GF-D8 (cell line): Measurements from ENCODE around the gene TTLL5.
"Not testable (repeated sequence)": the region's sequence is repeated elsewhere in the genome, so short reads cannot be mapped to it uniquely, and the experiment has no call there.

ENCODE experiments used
- DNase-seq: peaks from one replicate; lab custom pipeline; 2025; lab: John Stamatoyannopoulos, UW

The TTLL5 gene

DNA sequence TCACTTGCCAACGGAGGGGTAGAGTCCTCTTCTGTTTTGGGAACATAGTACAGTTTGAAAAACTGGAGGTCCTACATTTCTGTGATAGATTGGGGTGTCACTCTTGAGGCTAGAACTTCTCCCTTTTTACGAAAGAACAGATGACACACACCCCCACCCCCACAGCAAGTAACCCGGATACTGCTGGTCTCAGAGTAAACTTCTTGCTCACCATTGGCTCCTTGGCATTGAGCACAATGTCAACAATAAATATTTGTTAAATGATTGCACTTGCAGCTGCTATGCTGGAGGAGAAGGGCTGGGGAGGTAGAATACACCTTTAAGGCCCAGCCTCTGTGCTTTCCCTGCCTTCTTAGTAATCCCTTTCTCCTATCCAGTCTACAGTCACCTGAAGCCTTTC, 170.9 kb downstream of the TTLL5 start:
- DNase-seq, result no peak

DNA sequence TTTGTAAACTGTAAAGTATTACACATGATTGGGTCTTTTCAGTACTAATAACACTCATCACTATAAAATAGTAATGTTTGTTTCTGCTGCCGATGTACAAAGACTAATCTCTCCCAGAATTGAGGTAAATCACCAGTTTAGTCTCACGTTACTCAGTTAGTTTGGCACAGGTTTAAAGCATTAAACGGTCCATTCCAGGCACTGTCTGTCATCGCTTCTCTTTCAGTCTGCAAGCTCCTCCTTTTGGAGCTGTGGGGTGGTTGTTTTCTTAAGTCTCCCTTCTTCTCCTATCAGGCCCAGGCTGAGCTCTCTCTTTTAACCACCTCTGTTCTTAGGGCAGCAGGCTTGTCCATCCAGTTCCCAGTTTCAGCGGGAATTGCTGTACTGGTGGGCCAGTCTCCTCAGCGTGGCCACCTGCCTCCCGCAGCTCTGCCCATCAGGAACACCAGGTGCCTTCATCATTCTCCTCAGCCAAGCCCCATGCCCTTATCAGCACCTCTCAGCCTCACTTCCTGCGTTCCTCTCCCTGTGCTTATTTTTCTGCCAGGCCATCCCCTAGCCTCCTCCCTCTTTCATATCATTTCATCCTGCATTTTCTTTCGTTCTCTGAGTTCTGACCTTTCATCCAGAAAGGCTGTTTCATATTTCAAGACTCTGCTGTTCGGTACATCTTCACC, 171.7 kb downstream of the TTLL5 start:
- DNase-seq, result no peak

DNA sequence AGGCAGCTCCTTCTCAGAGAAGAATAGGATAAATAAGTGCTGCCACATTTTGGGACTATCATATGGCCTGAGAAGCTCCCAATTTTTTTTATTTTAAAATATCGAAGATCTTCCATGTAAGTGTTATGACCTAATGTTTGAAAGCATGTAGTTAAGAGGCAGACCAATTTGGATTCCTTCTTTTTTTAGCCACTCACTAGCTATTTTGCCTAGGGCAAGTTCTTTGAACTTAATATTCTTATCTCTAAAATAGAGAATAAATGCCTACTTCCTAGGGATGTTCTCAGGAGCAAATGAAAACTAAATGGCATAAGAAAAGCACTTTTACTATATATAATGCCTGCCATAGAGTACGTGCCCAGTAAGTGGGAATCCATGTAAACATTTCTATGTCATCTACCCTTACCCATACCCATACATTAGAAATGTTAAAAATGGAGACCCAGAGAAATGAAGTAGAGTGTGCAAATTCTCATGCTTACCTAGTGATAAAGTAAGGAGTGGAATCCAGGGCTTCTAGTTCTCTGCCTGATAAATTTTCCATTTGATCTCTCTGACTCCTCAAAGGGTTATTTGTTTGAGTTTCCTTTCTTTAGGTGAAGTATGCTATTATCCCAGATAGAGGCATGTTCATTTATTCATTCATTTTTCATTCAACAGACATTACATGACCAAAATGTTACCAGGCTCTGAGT, 172.4 kb downstream of the TTLL5 start:
- no peak for DNase-seq

DNA sequence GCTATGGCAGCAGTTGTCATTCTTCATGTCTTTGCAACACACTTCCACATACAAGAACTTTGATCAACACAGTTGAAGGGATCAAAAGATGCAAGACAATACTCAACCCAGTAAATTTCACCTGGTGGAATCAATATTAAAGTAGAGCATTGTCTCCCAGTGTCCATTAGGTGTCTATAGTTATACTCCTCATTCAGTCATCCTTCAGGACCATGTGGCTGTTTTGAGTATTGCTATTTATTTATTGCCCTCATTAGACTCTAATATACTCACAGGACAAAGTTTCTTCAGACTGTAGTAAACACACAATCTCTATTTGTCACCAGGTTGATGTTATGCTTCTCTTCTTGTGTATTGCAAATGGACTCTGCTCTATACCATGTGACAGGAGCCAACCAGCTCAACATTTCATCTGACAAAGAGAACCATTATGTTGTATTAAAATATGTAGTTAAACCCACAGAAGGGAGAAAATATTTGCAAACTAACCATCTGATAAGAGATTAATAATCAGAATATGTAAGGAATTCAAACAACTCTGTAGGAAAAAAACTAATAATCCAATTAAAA, 174.2 kb downstream of the TTLL5 start:
- no peak for DNase-seq

DNA sequence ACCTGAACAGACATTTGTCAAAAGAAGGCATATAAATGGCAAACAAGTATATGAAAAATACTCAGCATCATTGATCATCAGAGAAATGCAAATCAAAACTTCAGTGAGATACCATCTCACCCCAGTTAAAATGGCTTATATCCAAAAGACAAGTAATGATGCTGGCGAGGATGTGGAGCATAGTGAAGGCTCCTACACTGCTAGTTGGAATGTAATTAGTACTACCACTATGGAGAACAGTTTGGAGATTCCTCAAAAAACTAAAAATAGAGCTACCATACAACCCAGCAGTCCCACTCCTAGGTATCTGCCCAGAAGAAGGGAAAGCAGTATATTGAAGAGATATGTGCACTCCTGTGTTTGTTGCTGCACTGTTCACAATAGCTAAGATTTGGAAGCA, 174.7 kb downstream of the TTLL5 start:
- DNase-seq, result no peak

DNA sequence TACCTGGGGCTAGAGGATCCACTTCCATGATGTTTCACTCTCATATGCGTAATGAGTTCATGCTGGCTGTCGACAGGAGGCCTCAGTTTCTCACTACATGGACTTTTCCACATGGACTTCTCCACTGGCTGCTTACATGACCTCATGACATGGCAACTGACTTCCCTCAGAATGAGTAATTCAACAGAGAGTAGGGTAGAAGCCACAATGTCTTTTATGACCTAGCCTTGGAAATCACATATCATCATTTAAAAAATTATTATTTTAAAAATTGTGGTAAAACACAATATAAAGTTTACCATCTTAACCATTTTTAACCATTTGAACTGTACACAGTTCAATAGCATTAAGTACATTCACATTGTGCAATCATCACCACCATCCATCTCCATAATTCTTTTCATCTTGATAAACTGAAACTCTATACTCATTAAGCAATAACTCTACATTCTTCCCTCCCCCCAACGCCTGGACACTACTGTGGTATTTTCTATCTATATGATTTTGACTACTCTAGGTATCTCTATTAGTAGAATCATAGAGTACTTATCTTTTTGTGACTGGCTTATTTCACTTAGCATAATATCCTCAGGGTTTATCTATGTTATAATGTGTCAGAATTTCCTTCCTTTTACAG, 176.2 kb downstream of the TTLL5 start:
- no peak for DNase-seq

DNA sequence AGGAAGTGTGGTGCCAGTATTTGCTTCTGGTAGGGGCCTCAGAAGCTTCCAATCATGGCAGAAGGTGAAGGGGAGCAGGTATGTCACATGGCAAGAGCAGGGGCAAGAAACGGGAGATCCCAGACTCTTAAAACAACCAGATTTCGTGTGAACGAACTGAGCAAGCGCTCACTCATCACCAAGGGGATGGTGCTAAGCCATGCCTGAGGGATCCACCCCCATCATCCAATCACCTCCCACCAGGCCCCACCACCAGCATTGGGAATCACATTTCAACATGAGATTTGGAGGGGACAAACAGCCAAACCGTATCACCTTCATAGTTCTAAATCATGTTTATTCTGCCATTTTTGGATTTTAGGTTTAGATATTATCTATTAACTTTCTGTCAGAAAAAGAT, 179.9 kb downstream of the TTLL5 start:
- no peak for DNase-seq

- DNase-seq, result no peak
Observed at GRCh38 chr14:75842551-75842950, 181.5 kb downstream of the TTLL5 start.

- DNase-seq, result no peak
Observed at GRCh38 chr14:75844486-75844885, 183.4 kb downstream of the TTLL5 start.

GRCh38 chr14:75845136-75845804, 184.2 kb downstream of the TTLL5 start:
- DNase-seq, result no peak

GRCh38 chr14:75846694-75847093, 185.6 kb downstream of the TTLL5 start:
- not testable (repeated sequence) for DNase-seq

DNA sequence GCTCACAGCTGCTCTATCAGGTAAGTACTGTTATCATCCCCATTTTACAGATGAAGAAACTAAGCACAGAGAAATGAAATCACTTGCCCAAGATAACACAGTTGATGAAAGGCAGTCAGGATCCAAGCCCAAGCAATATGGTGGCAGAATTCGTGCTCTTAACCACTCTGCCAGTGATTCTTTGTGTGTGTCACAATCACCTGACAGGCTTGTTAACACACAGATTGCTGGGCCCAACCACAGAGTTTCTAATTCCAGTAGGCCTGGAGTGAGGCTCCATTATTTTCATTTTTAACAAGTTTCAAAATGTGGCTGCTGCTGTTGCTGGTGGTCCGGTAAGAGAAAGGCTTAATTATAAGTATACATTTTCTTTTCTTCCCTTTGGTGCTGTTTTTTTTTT, 186.5 kb downstream of the TTLL5 start:
- DNase-seq, result no peak

DNA sequence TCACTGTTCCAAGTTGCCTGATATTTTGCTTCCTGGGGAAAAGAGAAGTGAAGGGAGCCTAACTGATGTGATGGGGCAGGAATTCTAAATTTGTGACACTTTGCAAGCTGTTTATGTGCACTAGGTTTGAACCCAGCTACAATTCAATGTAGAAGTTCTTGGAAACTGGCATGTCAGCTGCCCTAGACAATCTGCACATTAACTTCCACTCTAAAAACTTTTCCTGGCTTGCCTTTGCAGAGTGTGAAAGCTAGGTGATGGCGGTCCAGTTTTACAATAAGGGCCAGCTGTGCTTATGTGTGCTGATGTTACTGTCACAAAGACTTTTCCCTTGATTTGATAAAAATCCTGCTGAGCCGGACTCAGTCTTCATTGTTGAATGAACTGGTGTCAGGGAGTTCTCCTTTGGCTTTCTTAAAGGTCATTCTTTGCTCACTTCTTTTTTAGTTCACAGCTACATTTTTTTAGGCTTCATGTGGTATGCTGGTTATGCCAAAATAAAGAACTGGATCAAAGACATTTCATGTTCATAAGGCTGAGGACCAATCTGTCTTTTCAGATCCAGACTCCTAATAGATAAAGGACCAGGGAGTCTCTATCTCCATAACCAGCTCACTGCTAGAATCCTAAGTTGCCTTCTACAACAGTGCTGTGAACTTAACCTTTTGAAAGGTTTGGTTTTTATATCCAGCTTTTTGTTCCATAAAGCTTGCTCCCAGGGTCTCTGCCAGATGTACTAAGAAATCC, 187.3 kb downstream of the TTLL5 start:
- DNase-seq, result no peak

- DNase-seq, result no peak
Observed at GRCh38 chr14:75849300-75849895, 188.4 kb downstream of the TTLL5 start.

- DNase-seq, result no peak
Observed at GRCh38 chr14:75851574-75851866, 190.5 kb downstream of the TTLL5 start.

DNA sequence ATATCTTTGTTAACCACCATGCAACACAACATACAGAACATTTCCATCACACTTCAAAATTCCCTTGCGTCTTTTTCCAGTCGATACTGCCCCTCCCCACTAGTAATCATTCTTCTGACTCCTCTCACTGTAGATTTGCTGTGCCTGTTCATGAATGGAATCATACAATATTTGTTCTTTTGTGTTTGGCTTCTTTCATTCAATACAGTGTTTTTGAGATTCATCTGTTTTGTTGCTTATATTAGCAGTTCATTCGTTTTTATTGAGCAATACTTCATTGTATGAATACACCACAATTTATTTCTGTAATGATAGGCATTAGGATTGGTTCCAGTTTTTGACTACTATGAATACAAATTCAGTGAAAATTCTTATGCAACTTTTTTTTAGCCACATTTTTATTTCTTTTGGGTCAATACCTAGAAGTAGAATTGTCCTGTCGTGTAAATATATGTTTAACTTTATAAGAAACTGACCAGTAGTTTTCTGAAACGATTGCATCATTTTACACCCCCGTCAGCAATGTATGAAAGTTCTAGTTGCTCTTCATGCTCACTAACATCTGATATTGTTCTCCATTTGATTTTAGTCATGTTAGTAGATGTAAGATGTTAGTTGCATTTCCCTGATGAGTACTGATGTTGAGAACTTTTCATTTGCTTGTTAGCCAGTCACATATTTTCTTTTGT, 193.2 kb downstream of the TTLL5 start:
- no peak for DNase-seq

DNA sequence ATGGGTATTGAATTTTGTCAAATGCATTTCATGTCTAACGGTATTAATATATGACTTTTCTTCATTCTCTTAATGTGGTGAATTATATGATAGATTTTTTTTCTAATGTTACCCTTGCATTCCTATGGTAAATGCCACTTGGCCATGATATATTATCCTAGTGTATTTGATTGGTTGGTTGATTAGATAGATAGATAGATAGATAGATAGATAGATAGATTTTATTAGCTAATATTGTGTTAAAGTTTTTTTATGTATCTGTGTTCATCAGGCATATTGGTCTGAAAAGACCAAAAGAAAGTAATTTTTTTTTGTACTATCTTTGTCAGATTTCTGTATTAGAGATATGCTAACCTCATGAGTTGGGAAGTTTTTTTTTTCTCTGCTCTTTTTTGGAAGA, 196.2 kb downstream of the TTLL5 start:
- DNase-seq, result no peak

DNA sequence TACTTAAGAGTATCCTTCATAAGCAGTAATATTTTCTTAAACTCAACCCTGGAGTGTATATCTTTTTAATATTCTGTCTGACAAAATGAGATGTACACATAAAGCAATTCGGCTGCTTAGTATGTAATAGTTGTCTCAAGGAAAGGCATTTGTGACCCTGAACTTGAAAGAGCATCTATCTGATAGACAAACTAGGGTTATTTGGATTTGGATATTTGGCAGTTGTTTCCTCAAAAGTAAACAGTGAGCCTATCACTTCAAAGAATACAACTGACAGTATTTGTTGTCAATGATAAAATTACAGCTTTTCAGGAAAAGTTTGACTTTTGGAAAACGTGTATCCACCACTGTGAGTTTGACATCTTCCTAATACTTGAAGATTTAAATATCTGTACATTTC, 197.3 kb downstream of the TTLL5 start:
- no peak for DNase-seq

- no peak for DNase-seq
Observed at GRCh38 chr14:75859746-75860145, 198.7 kb downstream of the TTLL5 start.

DNA sequence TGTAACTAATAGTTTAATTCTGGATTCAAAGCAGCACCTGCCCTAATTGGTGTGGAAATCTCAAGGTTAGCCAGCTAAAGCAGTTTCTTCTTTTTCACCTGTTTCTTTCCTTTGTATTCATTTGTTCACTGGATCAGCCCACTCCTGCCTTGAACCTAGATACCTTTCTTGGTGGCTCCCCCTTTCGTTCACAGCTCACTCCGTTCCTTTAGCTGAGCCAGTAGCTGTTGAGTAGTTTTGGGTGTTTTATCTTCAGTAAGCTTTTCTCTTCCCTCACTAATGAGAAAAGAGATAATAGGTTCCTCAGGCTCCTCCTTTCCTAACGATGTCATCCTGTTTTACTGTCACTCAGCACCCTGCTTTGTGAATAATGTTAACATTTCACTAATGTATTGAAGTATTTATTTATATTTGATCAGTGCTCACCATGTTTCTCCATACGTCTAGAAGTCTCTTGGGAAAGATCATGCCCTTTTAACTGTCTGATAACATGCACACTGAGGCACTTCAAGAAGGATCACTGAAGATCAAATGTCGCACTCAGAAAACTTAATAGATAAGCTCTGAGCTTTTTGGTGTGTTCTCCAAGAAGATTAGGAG, 199.6 kb downstream of the TTLL5 start:
- no peak for DNase-seq
